Motor neuron (in vitro differentiated cells): ENCODE data around the gene CLK2. TPM values are rescaled to one million over a fixed set of nuclear protein-coding genes. Genes with fewer than 3 reads are reported as not detected.
"Not testable (repeated sequence)": the region's sequence is repeated elsewhere in the genome, so short reads cannot be mapped to it uniquely, and the experiment has no call there.

ENCODE experiments used
- ATAC-seq, 8 experiments: fragments of 200-7000 bp; cut with Tn5 transposase; replicated peaks in 6 of 8; 2 replicates each; pipeline ENCODE4 v1.8.0; 2021; ENCODE audit warnings: mild to moderate bottlenecking in 8 of 8, moderate library complexity in 8 of 8
- H3K27ac ChIP-seq, 2 donors: fragments of 250-450 bp; sonication (Bioruptor Pico); 2 replicates each; pipeline ENCODE4 v1.9.0; 2021; ENCODE audit warnings: antibody characterized with exemption in 2 of 2, mild to moderate bottlenecking in 2 of 2, moderate library complexity in 1 of 2
- H3K4me1 ChIP-seq, 2 donors: fragments of 250-450 bp; sonication (Bioruptor Pico); replicated peaks in 1 of 2; 2 replicates each; pipeline ENCODE4 v1.6.1; 2021; ENCODE audit warnings: antibody characterized with exemption in 2 of 2, mild to moderate bottlenecking in 2 of 2, moderate library complexity in 1 of 2
- H3K4me3 ChIP-seq, 5 donors: fragments of 250-450 bp; sonication (Bioruptor Pico); 2 replicates each; pipeline ENCODE4 v1.9.0; 2021; ENCODE audit warnings: antibody characterized with exemption in 5 of 5, mild to moderate bottlenecking in 5 of 5, moderate library complexity in 4 of 5
- WGBS, 10 experiments: fragments of 450-650 bp; shearing (Covaris generic); methylation state at CpG; one replicate each; pipeline ENCODE4 v1.0.0; 2022; 5-methylcytosine and 5-hydroxymethylcytosine counted together
- in situ Hi-C, 9 experiments: fragments of 400-800 bp; cut with MboI; loops; one replicate each; pipeline ENCODE4 v1.15.0; 2021; ENCODE audit warnings: low sequenced_read_pairs in 9 of 9, low pct_unique_long_range_greater_than_20kb in 2 of 9; ENCODE audit not compliant: unreplicated experiment in 9 of 9
- total RNA-seq, 8 experiments: library from RNA; unstranded; fragments of 300-600 nt; gene quantifications; 2 replicates each; pipeline versions ENCODE4 v1.2.3 to v1.2.4, GENCODE V29; 2022

Gene CLK2
- total RNA-seq, 8 experiments from 2014 or later = 25.4 to 103 (median 48.0) TPM

- Histone ChIP-seq H3K4me1 (peaks cover 18 to 23% of the 10 kb centered on the region in 2 donors), H3K4me3 (no peak overlapping the region), H3K27ac (no peak overlapping the region)
- WGBS, 10 experiments = 42 to 88% (median 58%) methylated on average over 10 to 32 of the region's 46 CpGs; no CpG with 5 or more reads in 4 of the 10 experiments
- in situ Hi-C loops = no loop called here
- peak in 2 of 8 experiments; percentile 13 to 19 for ATAC-seq
Observed at GRCh38 chr1:155294520-155295182, 21.3 kb upstream of the CLK2 start.

- ATAC-seq = no peak
- H3K4me1 ChIP-seq = peaks cover 18 to 21% of the 10 kb centered on the region in 2 donors
- in situ Hi-C loops = no loop called here
- WGBS, 10 experiments = 53 to 100% (median 80%) methylated on average over 1 to 10 of the region's 17 CpGs; no CpG with 5 or more reads in 4 of the 10 experiments
- no peak overlapping the region for H3K4me3 ChIP-seq
- no peak overlapping the region for H3K27ac ChIP-seq
Observed at GRCh38 chr1:155293086-155293749, 19.9 kb upstream of the CLK2 start.

GRCh38 chr1:155291006-155291405 is 17.7 kb upstream of the CLK2 start:
- in situ Hi-C loops, H3K4me3 ChIP-seq, H3K4me1 ChIP-seq, H3K27ac ChIP-seq, ATAC-seq: not testable (repeated sequence)
- 53 to 100% (median 82%) methylated on average over 3 to 8 of the region's 10 CpGs; no CpG with 5 or more reads in 2 of the 10 experiments for WGBS, 10 experiments

GRCh38 chr1:155287987-155288543 is 14.8 kb upstream of the CLK2 start:
- in situ Hi-C loops = no loop called here
- 85 to 100% (median 87%) methylated on average over 1 to 7 of the region's 21 CpGs; no CpG with 5 or more reads in 7 of the 10 experiments for WGBS, 10 experiments
- peak in 4 of 8 experiments; percentile 14 to 24 (median 22) for ATAC-seq
- H3K4me1 ChIP-seq = no peaks in the 10 kb centered on the region
- no peak overlapping the region for H3K27ac ChIP-seq
- H3K4me3 ChIP-seq = no peak overlapping the region

GRCh38 chr1:155286544-155286943 is 13.2 kb upstream of the CLK2 start:
- WGBS, 10 experiments = 72 to 100% (median 94%) methylated on average over 1 to 2 of the region's 2 CpGs; no CpG with 5 or more reads in 6 of the 10 experiments
- ATAC-seq = no peak

GRCh38 chr1:155285631-155286044 is 12.3 kb upstream of the CLK2 start:
- Histone ChIP-seq H3K4me1 (no peaks in the 10 kb centered on the region), H3K4me3 (no peak overlapping the region), H3K27ac (no peak overlapping the region)
- 60 to 100% (median 94%) methylated on average over 1 to 16 of the region's 18 CpGs; no CpG with 5 or more reads in 4 of the 10 experiments for WGBS, 10 experiments
- in situ Hi-C loops = no loop called here
- peak in 1 of 8 experiments; percentile 11 for ATAC-seq

More at GRCh38 chr1:155286544-155286943, 13.2 kb upstream of the CLK2 start:
- no peak overlapping the region for H3K4me3 ChIP-seq
- in situ Hi-C loops = no loop called here
- H3K4me1 ChIP-seq = no peaks in the 10 kb centered on the region
- no peak overlapping the region for H3K27ac ChIP-seq

- peak in 1 of 8 experiments; percentile 4 for ATAC-seq
- in situ Hi-C loops = no loop called here
- 33 to 96% (median 90%) methylated on average over 3 to 13 of the region's 14 CpGs; no CpG with 5 or more reads in 6 of the 10 experiments for WGBS, 10 experiments
- no peak overlapping the region for H3K4me3 ChIP-seq
- no peak overlapping the region for H3K27ac ChIP-seq
- peaks cover under 1% of the 10 kb centered on the region in 2 donors for H3K4me1 ChIP-seq
Observed at GRCh38 chr1:155285063-155285462, 11.8 kb upstream of the CLK2 start.

GRCh38 chr1:155284476-155284875 is 11.2 kb upstream of the CLK2 start:
- Histone ChIP-seq H3K4me3 (no peak overlapping the region), H3K27ac (no peak overlapping the region), H3K4me1 (peaks cover 4 to 6% of the 10 kb centered on the region in 2 donors)
- 70 to 93% (median 90%) methylated on average over 2 to 7 of the region's 12 CpGs; no CpG with 5 or more reads in 3 of the 10 experiments for WGBS, 10 experiments
- in situ Hi-C loops = no loop called here
- no peak for ATAC-seq

- in situ Hi-C loops = no loop called here
- Histone ChIP-seq H3K27ac (no peak overlapping the region), H3K4me1 (peaks cover 12 to 15% of the 10 kb centered on the region in 2 donors), H3K4me3 (no peak overlapping the region)
- WGBS, 10 experiments = 60 to 100% (median 95%) methylated on average over 1 to 22 of the region's 29 CpGs; no CpG with 5 or more reads in 2 of the 10 experiments
- peak in 1 of 8 experiments; percentile 16 for ATAC-seq
Observed at GRCh38 chr1:155282488-155283091, 9.3 kb upstream of the CLK2 start.

GRCh38 chr1:155279268-155279667 is 6.0 kb upstream of the CLK2 start:
- Histone ChIP-seq H3K4me1 (peaks cover 12 to 15% of the 10 kb centered on the region in 2 donors), H3K27ac (peak overlapping the region; percentile 71 to 78), H3K4me3 (peak overlapping the region; percentile 57 to 80 (median 72))
- 0 to 100% (median 46%) methylated on average over 1 to 2 of the region's 2 CpGs; no CpG with 5 or more reads in 5 of the 10 experiments for WGBS, 10 experiments
- in situ Hi-C loops = no loop called here
- ATAC-seq = no peak

- Histone ChIP-seq H3K4me1 (peaks cover 15 to 18% of the 10 kb centered on the region in 2 donors), H3K27ac (peak overlapping the region; percentile 71 to 78), H3K4me3 (peak overlapping the region; percentile 57 to 80 (median 72))
- peak in 5 of 8 experiments; percentile 0 to 6 (median 2) for ATAC-seq
- 0 to 100% (median 36%) methylated on average over 1 to 10 of the region's 10 CpGs; no CpG with 5 or more reads in 2 of the 10 experiments for whole genome bisulfite sequencing, 10 experiments
- in situ Hi-C loops = no loop called here
Observed at GRCh38 chr1:155278689-155279160, 5.4 kb upstream of the CLK2 start.

- WGBS, 10 experiments = 0 to 8% (median 1%) methylated on average over 2 to 20 of the region's 29 CpGs; no CpG with 5 or more reads in 5 of the 10 experiments
- peak; percentile 1 to 65 (median 53) for ATAC-seq
- H3K4me3 ChIP-seq = peak overlapping the region; percentile 57 to 80 (median 72)
Observed at GRCh38 chr1:155277902-155278688, 4.8 kb upstream of the CLK2 start.

More at GRCh38 chr1:155277902-155278688, 4.8 kb upstream of the CLK2 start:
- peaks cover 16 to 19% of the 10 kb centered on the region in 2 donors for H3K4me1 ChIP-seq
- in situ Hi-C loops = no loop called here
- peak overlapping the region; percentile 71 to 78 for H3K27ac ChIP-seq
